ENCODE data around the gene LAMC2.

LAMC2 gene

GRCh38 chr1:183279835-183280234 lies 93.8 kb downstream of the LAMC2 start:
- Histone ChIP-seq H3K27me3 (ENCODE audit: low read depth, low read length) (no peaks in the 10 kb centered on the region), H3K4me3 (ENCODE audit: low read depth in 1 of 2, low read length in 2 of 2) (no peak overlapping the region), H3K36me3 (ENCODE audit: control insufficient read depth in 1 of 2, insufficient read depth in 2 of 2, low read length in 2 of 2) (no peaks in the 10 kb centered on the region), H3K27ac (ENCODE audit: low read length) (peak overlapping the region; percentile 14), H3K4me1 (ENCODE audit: control insufficient read depth in 1 of 2, insufficient read depth in 2 of 2, low read length in 2 of 2) (peaks cover 6 to 23% of the 10 kb centered on the region in 2 donors), H3K9me3 (ENCODE audit: control insufficient read depth in 1 of 2, low read length in 2 of 2) (no peaks in the 10 kb centered on the region)

GRCh38 chr1:183281039-183281438 lies 95.0 kb downstream of the LAMC2 start:
- Histone ChIP-seq H3K4me1 (ENCODE audit: control insufficient read depth in 1 of 2, insufficient read depth in 2 of 2, low read length in 2 of 2) (peaks cover 6 to 23% of the 10 kb centered on the region in 2 donors), H3K27me3 (ENCODE audit: low read depth, low read length) (no peaks in the 10 kb centered on the region), H3K9me3 (ENCODE audit: control insufficient read depth in 1 of 2, low read length in 2 of 2) (no peaks in the 10 kb centered on the region), H3K36me3 (ENCODE audit: control insufficient read depth in 1 of 2, insufficient read depth in 2 of 2, low read length in 2 of 2) (no peaks in the 10 kb centered on the region), H3K27ac (ENCODE audit: low read length) (no peak overlapping the region), H3K4me3 (ENCODE audit: low read depth in 1 of 2, low read length in 2 of 2) (no peak overlapping the region)

GRCh38 chr1:183281553-183282091 lies 95.6 kb downstream of the LAMC2 start:
- peaks cover 6 to 23% of the 10 kb centered on the region in 2 donors for H3K4me1 ChIP-seq (ENCODE audit: control insufficient read depth in 1 of 2, insufficient read depth in 2 of 2, low read length in 2 of 2)
- no peaks in the 10 kb centered on the region for H3K9me3 ChIP-seq (ENCODE audit: control insufficient read depth in 1 of 2, low read length in 2 of 2)
- no peak overlapping the region for H3K4me3 ChIP-seq (ENCODE audit: low read depth in 1 of 2, low read length in 2 of 2)
- no peaks in the 10 kb centered on the region for H3K27me3 ChIP-seq (ENCODE audit: low read depth, low read length)
- no peak overlapping the region for H3K27ac ChIP-seq (ENCODE audit: low read length)
- H3K36me3 ChIP-seq (ENCODE audit: control insufficient read depth in 1 of 2, insufficient read depth in 2 of 2, low read length in 2 of 2), result no peaks in the 10 kb centered on the region

- Histone ChIP-seq H3K36me3 (ENCODE audit: control insufficient read depth in 1 of 2, insufficient read depth in 2 of 2, low read length in 2 of 2) (no peaks in the 10 kb centered on the region), H3K27ac (ENCODE audit: low read length) (no peak overlapping the region), H3K9me3 (ENCODE audit: control insufficient read depth in 1 of 2, low read length in 2 of 2) (no peaks in the 10 kb centered on the region), H3K4me3 (ENCODE audit: low read depth in 1 of 2, low read length in 2 of 2) (no peak overlapping the region), H3K27me3 (ENCODE audit: low read depth, low read length) (no peaks in the 10 kb centered on the region), H3K4me1 (ENCODE audit: control insufficient read depth in 1 of 2, insufficient read depth in 2 of 2, low read length in 2 of 2) (peaks cover 6 to 27% of the 10 kb centered on the region in 2 donors)
Observed at GRCh38 chr1:183282101-183282855, 96.2 kb downstream of the LAMC2 start.

- Histone ChIP-seq H3K36me3 (ENCODE audit: control insufficient read depth in 1 of 2, insufficient read depth in 2 of 2, low read length in 2 of 2) (no peaks in the 10 kb centered on the region), H3K9me3 (ENCODE audit: control insufficient read depth in 1 of 2, low read length in 2 of 2) (no peaks in the 10 kb centered on the region), H3K4me3 (ENCODE audit: low read depth in 1 of 2, low read length in 2 of 2) (no peak overlapping the region), H3K27me3 (ENCODE audit: low read depth, low read length) (no peaks in the 10 kb centered on the region), H3K27ac (ENCODE audit: low read length) (no peak overlapping the region), H3K4me1 (ENCODE audit: control insufficient read depth in 1 of 2, insufficient read depth in 2 of 2, low read length in 2 of 2) (peaks cover 11 to 23% of the 10 kb centered on the region in 2 donors)
Observed at GRCh38 chr1:183283286-183283685, 97.2 kb downstream of the LAMC2 start.

GRCh38 chr1:183284086-183284485 lies 98.0 kb downstream of the LAMC2 start:
- Histone ChIP-seq H3K9me3 (ENCODE audit: control insufficient read depth in 1 of 2, low read length in 2 of 2) (no peaks in the 10 kb centered on the region), H3K27ac (ENCODE audit: low read length) (no peak overlapping the region), H3K4me1 (ENCODE audit: control insufficient read depth in 1 of 2, insufficient read depth in 2 of 2, low read length in 2 of 2) (peaks cover 11 to 18% of the 10 kb centered on the region in 2 donors), H3K4me3 (ENCODE audit: low read depth in 1 of 2, low read length in 2 of 2) (no peak overlapping the region), H3K27me3 (ENCODE audit: low read depth, low read length) (no peaks in the 10 kb centered on the region), H3K36me3 (ENCODE audit: control insufficient read depth in 1 of 2, insufficient read depth in 2 of 2, low read length in 2 of 2) (no peaks in the 10 kb centered on the region)

GRCh38 chr1:183285256-183285655 lies 99.2 kb downstream of the LAMC2 start:
- H3K9me3 ChIP-seq (ENCODE audit: control insufficient read depth in 1 of 2, low read length in 2 of 2), result no peaks in the 10 kb centered on the region
- H3K27me3 ChIP-seq (ENCODE audit: low read depth, low read length), result no peaks in the 10 kb centered on the region
- H3K4me3 ChIP-seq (ENCODE audit: low read depth in 1 of 2, low read length in 2 of 2), result no peak overlapping the region
- H3K4me1 ChIP-seq (ENCODE audit: control insufficient read depth in 1 of 2, insufficient read depth in 2 of 2, low read length in 2 of 2), result peaks cover 11 to 17% of the 10 kb centered on the region in 2 donors
- H3K36me3 ChIP-seq (ENCODE audit: control insufficient read depth in 1 of 2, insufficient read depth in 2 of 2, low read length in 2 of 2), result no peaks in the 10 kb centered on the region
- H3K27ac ChIP-seq (ENCODE audit: low read length), result no peak overlapping the region

- Histone ChIP-seq H3K4me3 (ENCODE audit: low read depth in 1 of 2, low read length in 2 of 2) (no peak overlapping the region), H3K36me3 (ENCODE audit: control insufficient read depth in 1 of 2, insufficient read depth in 2 of 2, low read length in 2 of 2) (no peaks in the 10 kb centered on the region), H3K27ac (ENCODE audit: low read length) (no peak overlapping the region), H3K4me1 (ENCODE audit: control insufficient read depth in 1 of 2, insufficient read depth in 2 of 2, low read length in 2 of 2) (peaks cover 11 to 17% of the 10 kb centered on the region in 2 donors), H3K27me3 (ENCODE audit: low read depth, low read length) (no peaks in the 10 kb centered on the region), H3K9me3 (ENCODE audit: control insufficient read depth in 1 of 2, low read length in 2 of 2) (no peaks in the 10 kb centered on the region)
Observed at GRCh38 chr1:183285746-183286145, 99.7 kb downstream of the LAMC2 start.

- H3K36me3 ChIP-seq (ENCODE audit: control insufficient read depth in 1 of 2, insufficient read depth in 2 of 2, low read length in 2 of 2), result no peaks in the 10 kb centered on the region
- H3K27me3 ChIP-seq (ENCODE audit: low read depth, low read length), result no peaks in the 10 kb centered on the region
- H3K4me1 ChIP-seq (ENCODE audit: control insufficient read depth in 1 of 2, insufficient read depth in 2 of 2, low read length in 2 of 2), result peaks cover 5 to 15% of the 10 kb centered on the region in 2 donors
- H3K27ac ChIP-seq (ENCODE audit: low read length), result no peak overlapping the region
- H3K9me3 ChIP-seq (ENCODE audit: control insufficient read depth in 1 of 2, low read length in 2 of 2), result no peaks in the 10 kb centered on the region
- H3K4me3 ChIP-seq (ENCODE audit: low read depth in 1 of 2, low read length in 2 of 2), result no peak overlapping the region
Observed at GRCh38 chr1:183287191-183287675, 101.2 kb downstream of the LAMC2 start.

GRCh38 chr1:183288583-183288982 lies 102.5 kb downstream of the LAMC2 start:
- H3K27me3 ChIP-seq (ENCODE audit: low read depth, low read length), result no peaks in the 10 kb centered on the region
- no peaks in the 10 kb centered on the region for H3K9me3 ChIP-seq (ENCODE audit: control insufficient read depth in 1 of 2, low read length in 2 of 2)
- no peak overlapping the region for H3K27ac ChIP-seq (ENCODE audit: low read length)
- no peak overlapping the region for H3K4me3 ChIP-seq (ENCODE audit: low read depth in 1 of 2, low read length in 2 of 2)
- H3K4me1 ChIP-seq (ENCODE audit: control insufficient read depth in 1 of 2, insufficient read depth in 2 of 2, low read length in 2 of 2), result peaks cover 5 to 14% of the 10 kb centered on the region in 2 donors
- H3K36me3 ChIP-seq (ENCODE audit: control insufficient read depth in 1 of 2, insufficient read depth in 2 of 2, low read length in 2 of 2), result no peaks in the 10 kb centered on the region

GRCh38 chr1:183289051-183289496 lies 103.0 kb downstream of the LAMC2 start:
- Histone ChIP-seq H3K9me3 (ENCODE audit: control insufficient read depth in 1 of 2, low read length in 2 of 2) (no peaks in the 10 kb centered on the region), H3K4me1 (ENCODE audit: control insufficient read depth in 1 of 2, insufficient read depth in 2 of 2, low read length in 2 of 2) (peaks cover 5 to 14% of the 10 kb centered on the region in 2 donors), H3K4me3 (ENCODE audit: low read depth in 1 of 2, low read length in 2 of 2) (no peak overlapping the region), H3K36me3 (ENCODE audit: control insufficient read depth in 1 of 2, insufficient read depth in 2 of 2, low read length in 2 of 2) (no peaks in the 10 kb centered on the region), H3K27me3 (ENCODE audit: low read depth, low read length) (no peaks in the 10 kb centered on the region), H3K27ac (ENCODE audit: low read length) (no peak overlapping the region)

All from muscle layer of duodenum (tissue), 2 donors.